Activated naive CD4-positive, alpha-beta T cell treated with anti-CD3 and anti-CD28 coated beads, Interleukin-2, amount 50 U/mL, for 24 hours (primary cell): ENCODE measurements around the gene LTBP1.

Source experiments
- H3K27ac Mint-ChIP-seq: one replicate; pipeline ENCODE4 v1.8.0; 2021; ENCODE audit warnings: mild to moderate bottlenecking, mixed read lengths
- H3K27me3 Mint-ChIP-seq: one replicate; pipeline ENCODE4 v1.8.0; 2021; ENCODE audit warnings: mixed read lengths
- H3K36me3 Mint-ChIP-seq: one replicate; pipeline ENCODE4 v1.8.0; 2021; ENCODE audit warnings: mixed read lengths
- H3K4me1 Mint-ChIP-seq: one replicate; pipeline ENCODE4 v1.8.0; 2021; ENCODE audit warnings: mixed read lengths
- H3K4me3 Mint-ChIP-seq: one replicate; pipeline ENCODE4 v1.8.0; 2021; ENCODE audit warnings: mild to moderate bottlenecking, mixed read lengths
- H3K9me3 Mint-ChIP-seq: one replicate; pipeline ENCODE4 v1.8.0; 2021; ENCODE audit warnings: mixed read lengths

The LTBP1 gene

GRCh38 chr2:33240178-33240577, 293.4 kb downstream of the LTBP1 start:
- no peak overlapping the region for H3K27ac Mint-ChIP-seq
- H3K36me3 Mint-ChIP-seq: no peaks in the 10 kb centered on the region

GRCh38 chr2:33241072-33241471, 294.3 kb downstream of the LTBP1 start:
- Mint-ChIP-seq H3K27me3 (no peaks in the 10 kb centered on the region), H3K4me3 (no peak overlapping the region), H3K4me1 (no peaks in the 10 kb centered on the region), H3K9me3 (no peaks in the 10 kb centered on the region), H3K27ac (no peak overlapping the region), H3K36me3 (no peaks in the 10 kb centered on the region)

More at GRCh38 chr2:33240178-33240577, 293.4 kb downstream of the LTBP1 start:
- Mint-ChIP-seq H3K4me3 (no peak overlapping the region), H3K9me3 (no peaks in the 10 kb centered on the region), H3K27me3 (no peaks in the 10 kb centered on the region), H3K4me1 (no peaks in the 10 kb centered on the region)

GRCh38 chr2:33241581-33241980, 294.8 kb downstream of the LTBP1 start:
- Mint-ChIP-seq H3K4me1 (no peaks in the 10 kb centered on the region), H3K4me3 (no peak overlapping the region), H3K9me3 (no peaks in the 10 kb centered on the region), H3K36me3 (no peaks in the 10 kb centered on the region), H3K27ac (no peak overlapping the region), H3K27me3 (no peaks in the 10 kb centered on the region)

GRCh38 chr2:33242845-33243244, 296.1 kb downstream of the LTBP1 start:
- H3K27ac Mint-ChIP-seq: no peak overlapping the region
- H3K27me3 Mint-ChIP-seq: no peaks in the 10 kb centered on the region
- no peak overlapping the region for H3K4me3 Mint-ChIP-seq
- H3K36me3 Mint-ChIP-seq: no peaks in the 10 kb centered on the region
- no peaks in the 10 kb centered on the region for H3K4me1 Mint-ChIP-seq
- H3K9me3 Mint-ChIP-seq: no peaks in the 10 kb centered on the region

GRCh38 chr2:33246432-33246831, 299.7 kb downstream of the LTBP1 start:
- no peak overlapping the region for H3K4me3 Mint-ChIP-seq
- H3K4me1 Mint-ChIP-seq: no peaks in the 10 kb centered on the region
- no peaks in the 10 kb centered on the region for H3K9me3 Mint-ChIP-seq
- H3K36me3 Mint-ChIP-seq: no peaks in the 10 kb centered on the region
- H3K27me3 Mint-ChIP-seq: no peaks in the 10 kb centered on the region
- no peak overlapping the region for H3K27ac Mint-ChIP-seq

- no peak overlapping the region for H3K27ac Mint-ChIP-seq
- no peak overlapping the region for H3K4me3 Mint-ChIP-seq
- no peaks in the 10 kb centered on the region for H3K9me3 Mint-ChIP-seq
- no peaks in the 10 kb centered on the region for H3K27me3 Mint-ChIP-seq
- no peaks in the 10 kb centered on the region for H3K36me3 Mint-ChIP-seq
- H3K4me1 Mint-ChIP-seq: no peaks in the 10 kb centered on the region
These were observed 300.6 kb downstream of the LTBP1 start for GRCh38 chr2:33247365-33247764.

GRCh38 chr2:33250417-33251029, 303.8 kb downstream of the LTBP1 start:
- no peak overlapping the region for H3K4me3 Mint-ChIP-seq
- H3K27ac Mint-ChIP-seq: no peak overlapping the region
- H3K4me1 Mint-ChIP-seq: no peaks in the 10 kb centered on the region
- H3K27me3 Mint-ChIP-seq: no peaks in the 10 kb centered on the region
- H3K36me3 Mint-ChIP-seq: no peaks in the 10 kb centered on the region
- no peaks in the 10 kb centered on the region for H3K9me3 Mint-ChIP-seq

GRCh38 chr2:33256162-33256755, 309.5 kb downstream of the LTBP1 start:
- Mint-ChIP-seq H3K9me3 (no peaks in the 10 kb centered on the region), H3K36me3 (no peaks in the 10 kb centered on the region), H3K27me3 (peaks cover 3% of the 10 kb centered on the region), H3K27ac (no peak overlapping the region), H3K4me3 (no peak overlapping the region), H3K4me1 (no peaks in the 10 kb centered on the region)

GRCh38 chr2:33258387-33258786, 311.6 kb downstream of the LTBP1 start:
- Mint-ChIP-seq H3K27me3 (peaks cover 3% of the 10 kb centered on the region), H3K36me3 (no peaks in the 10 kb centered on the region), H3K4me3 (no peak overlapping the region), H3K9me3 (no peaks in the 10 kb centered on the region), H3K4me1 (no peaks in the 10 kb centered on the region), H3K27ac (no peak overlapping the region)

GRCh38 chr2:33262097-33262496, 315.3 kb downstream of the LTBP1 start:
- Mint-ChIP-seq H3K4me1 (no peaks in the 10 kb centered on the region), H3K27ac (no peak overlapping the region), H3K27me3 (peaks cover 3% of the 10 kb centered on the region), H3K4me3 (no peak overlapping the region), H3K9me3 (no peaks in the 10 kb centered on the region), H3K36me3 (no peaks in the 10 kb centered on the region)

- Mint-ChIP-seq H3K4me1 (no peaks in the 10 kb centered on the region), H3K27me3 (no peaks in the 10 kb centered on the region), H3K4me3 (no peak overlapping the region), H3K36me3 (no peaks in the 10 kb centered on the region), H3K27ac (no peak overlapping the region), H3K9me3 (no peaks in the 10 kb centered on the region)
These were observed 318.0 kb downstream of the LTBP1 start for GRCh38 chr2:33264766-33265165.

- Mint-ChIP-seq H3K9me3 (no peaks in the 10 kb centered on the region), H3K4me3 (no peak overlapping the region), H3K36me3 (no peaks in the 10 kb centered on the region), H3K27me3 (no peaks in the 10 kb centered on the region), H3K4me1 (no peaks in the 10 kb centered on the region), H3K27ac (no peak overlapping the region)
These were observed 319.0 kb downstream of the LTBP1 start for GRCh38 chr2:33265584-33266338.

GRCh38 chr2:33266467-33266866, 319.7 kb downstream of the LTBP1 start:
- Mint-ChIP-seq H3K9me3 (no peaks in the 10 kb centered on the region), H3K27ac (no peak overlapping the region), H3K27me3 (no peaks in the 10 kb centered on the region), H3K4me3 (no peak overlapping the region), H3K36me3 (no peaks in the 10 kb centered on the region), H3K4me1 (no peaks in the 10 kb centered on the region)

- Mint-ChIP-seq H3K9me3 (no peaks in the 10 kb centered on the region), H3K4me3 (no peak overlapping the region), H3K4me1 (no peaks in the 10 kb centered on the region), H3K27me3 (no peaks in the 10 kb centered on the region), H3K36me3 (no peaks in the 10 kb centered on the region), H3K27ac (no peak overlapping the region)
These were observed 320.3 kb downstream of the LTBP1 start for GRCh38 chr2:33267043-33267442.

GRCh38 chr2:33267756-33268155, 321.0 kb downstream of the LTBP1 start:
- H3K36me3 Mint-ChIP-seq: no peaks in the 10 kb centered on the region
- H3K4me1 Mint-ChIP-seq: no peaks in the 10 kb centered on the region
- no peaks in the 10 kb centered on the region for H3K9me3 Mint-ChIP-seq
- no peak overlapping the region for H3K4me3 Mint-ChIP-seq
- peaks cover under 1% of the 10 kb centered on the region for H3K27me3 Mint-ChIP-seq
- H3K27ac Mint-ChIP-seq: no peak overlapping the region

GRCh38 chr2:33268246-33268831, 321.6 kb downstream of the LTBP1 start:
- peaks cover 3% of the 10 kb centered on the region for H3K27me3 Mint-ChIP-seq
- H3K36me3 Mint-ChIP-seq: no peaks in the 10 kb centered on the region
- H3K9me3 Mint-ChIP-seq: no peaks in the 10 kb centered on the region
- no peak overlapping the region for H3K4me3 Mint-ChIP-seq
- no peak overlapping the region for H3K27ac Mint-ChIP-seq
- no peaks in the 10 kb centered on the region for H3K4me1 Mint-ChIP-seq
